ENCODE measurements around the gene LAMTOR4.
A peak's percentile ranks its signal among the peaks of the same experiment; 100 is the strongest.

LAMTOR4 gene

GRCh38 chr7:100154651-100155491, 6.2 kb downstream of the LAMTOR4 start:
- H3K9me3 ChIP-seq (ENCODE audit: control insufficient read depth, insufficient read depth, low read length): no peaks in the 10 kb centered on the region
- peaks cover 18% of the 10 kb centered on the region for H3K36me3 ChIP-seq (ENCODE audit: insufficient read depth, low read length)
- peaks cover 7% of the 10 kb centered on the region; the same call in 1 of the 2 replicates for H3K4me1 ChIP-seq (ENCODE audit: insufficient read depth, low read length)
- H3K9ac ChIP-seq (ENCODE audit: low read depth, low read length): no peak overlapping the region

- H3K36me3 ChIP-seq (ENCODE audit: insufficient read depth, low read length): peaks cover 18% of the 10 kb centered on the region
- no peaks in the 10 kb centered on the region for H3K9me3 ChIP-seq (ENCODE audit: control insufficient read depth, insufficient read depth, low read length)
- H3K9ac ChIP-seq (ENCODE audit: low read depth, low read length): no peak overlapping the region
- H3K4me1 ChIP-seq (ENCODE audit: insufficient read depth, low read length): peaks cover 7% of the 10 kb centered on the region; the same call in 1 of the 2 replicates
Measured at GRCh38 chr7:100155553-100156317, 7.0 kb downstream of the LAMTOR4 start.

DNA sequence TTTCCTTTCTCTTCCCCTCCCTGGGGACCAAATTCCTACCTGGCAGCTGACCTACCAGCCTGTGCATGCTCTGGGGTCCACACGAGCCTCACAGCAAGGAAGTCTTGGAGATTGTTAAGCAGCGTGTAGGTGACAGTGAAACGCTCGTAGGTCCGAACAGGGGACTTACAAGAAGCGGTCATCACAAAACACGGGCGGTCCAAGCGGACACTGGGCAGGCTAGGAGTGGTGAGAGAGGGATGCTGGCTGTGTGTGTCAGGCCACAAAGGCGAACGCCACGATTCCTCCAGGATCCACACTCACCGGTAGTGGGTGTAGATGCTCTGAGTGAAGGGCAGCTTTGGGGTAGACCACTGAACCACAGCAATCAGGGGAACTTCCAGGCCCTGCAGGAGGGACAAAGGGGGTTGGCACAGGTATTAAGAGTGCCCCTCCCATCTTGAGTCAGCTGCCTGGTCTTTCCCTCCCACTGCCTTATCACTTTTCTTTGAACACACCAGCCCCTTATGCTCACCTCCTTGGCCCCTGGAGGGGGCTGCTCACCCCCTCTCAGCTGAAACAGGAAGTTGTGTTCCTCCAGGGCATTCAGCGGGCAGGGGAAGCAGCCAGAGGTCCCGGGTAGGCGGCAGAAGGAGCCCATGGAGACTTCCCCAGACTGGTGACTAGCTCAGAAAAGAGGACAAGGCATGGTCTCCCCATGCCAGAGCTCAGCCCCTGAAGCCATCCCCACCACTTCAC, 7.8 kb downstream of the LAMTOR4 start:
- peaks cover 18% of the 10 kb centered on the region for H3K36me3 ChIP-seq (ENCODE audit: insufficient read depth, low read length)
- peaks cover 7% of the 10 kb centered on the region; the same call in 1 of the 2 replicates for H3K4me1 ChIP-seq (ENCODE audit: insufficient read depth, low read length)
- H3K9me3 ChIP-seq (ENCODE audit: control insufficient read depth, insufficient read depth, low read length): no peaks in the 10 kb centered on the region
- H3K9ac ChIP-seq (ENCODE audit: low read depth, low read length): peak overlapping the region; percentile 96; the same call in 1 of the 2 replicates

DNA sequence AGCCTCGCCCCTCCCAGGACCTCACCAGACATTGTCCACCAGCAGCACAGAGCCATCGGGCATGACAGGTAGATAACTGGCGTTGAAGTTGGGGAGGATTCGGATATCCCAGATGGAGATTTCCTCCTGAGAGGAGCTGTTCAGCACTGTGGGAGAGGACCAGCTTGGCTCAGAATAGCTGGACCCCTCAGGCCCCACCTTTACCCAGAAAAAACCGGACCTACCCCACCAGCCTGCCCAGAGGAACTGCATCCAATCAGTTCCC, 8.3 kb downstream of the LAMTOR4 start:
- Histone ChIP-seq H3K36me3 (ENCODE audit: insufficient read depth, low read length) (peaks cover 17% of the 10 kb centered on the region), H3K4me1 (ENCODE audit: insufficient read depth, low read length) (peaks cover 7% of the 10 kb centered on the region; the same call in 1 of the 2 replicates), H3K9ac (ENCODE audit: low read depth, low read length) (peak overlapping the region; percentile 96), H3K9me3 (ENCODE audit: control insufficient read depth, insufficient read depth, low read length) (no peaks in the 10 kb centered on the region)

DNA sequence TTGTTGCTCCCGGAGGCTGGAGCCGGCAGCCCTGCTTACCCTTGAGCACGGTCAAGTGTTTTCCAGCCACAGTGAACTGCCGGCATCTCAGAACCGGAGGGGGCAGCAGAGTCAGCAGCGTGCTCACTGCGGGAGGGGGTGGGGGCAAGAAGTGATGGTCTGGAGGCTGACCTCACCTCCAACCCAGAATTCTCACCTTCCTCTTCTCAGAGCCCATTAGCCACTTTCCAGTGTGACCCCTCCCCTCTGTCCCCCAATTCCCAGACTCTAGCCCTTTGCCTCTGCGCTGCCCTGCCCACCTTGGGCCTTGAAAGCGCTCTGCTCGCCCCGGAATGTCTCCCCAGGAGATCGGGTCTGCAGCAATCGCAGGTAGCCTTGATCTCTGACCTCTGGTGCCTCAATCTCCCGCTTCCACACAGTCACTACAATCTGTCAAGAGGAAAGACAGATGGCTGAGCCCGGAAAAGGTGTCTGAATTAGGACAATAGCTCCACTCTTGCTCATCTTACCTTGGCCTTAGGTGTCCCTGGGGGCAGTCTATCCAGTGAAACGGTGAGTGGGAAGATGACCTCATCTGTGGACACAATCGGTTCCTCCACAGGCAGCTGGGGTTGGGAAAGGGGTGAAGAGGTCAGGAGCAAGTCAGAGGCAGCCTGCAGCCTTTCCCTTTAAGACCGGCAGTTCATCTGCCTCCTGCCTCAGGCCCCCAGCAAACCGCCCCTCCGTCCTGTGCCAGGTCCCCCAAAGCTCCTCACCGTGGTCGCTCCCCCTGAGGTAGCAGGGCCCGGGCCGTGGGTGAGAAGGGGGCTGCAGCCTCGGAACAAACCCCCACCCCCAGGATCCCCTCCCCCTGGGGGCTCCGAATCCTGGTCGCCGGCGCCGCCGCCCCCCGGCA, 8.9 kb downstream of the LAMTOR4 start:
- H3K9me3 ChIP-seq (ENCODE audit: control insufficient read depth, insufficient read depth, low read length): no peaks in the 10 kb centered on the region
- H3K36me3 ChIP-seq (ENCODE audit: insufficient read depth, low read length): peaks cover 13% of the 10 kb centered on the region
- peaks cover 8% of the 10 kb centered on the region; the same call in 1 of the 2 replicates for H3K4me1 ChIP-seq (ENCODE audit: insufficient read depth, low read length)
- peak overlapping the region; percentile 96 for H3K9ac ChIP-seq (ENCODE audit: low read depth, low read length)

DNA sequence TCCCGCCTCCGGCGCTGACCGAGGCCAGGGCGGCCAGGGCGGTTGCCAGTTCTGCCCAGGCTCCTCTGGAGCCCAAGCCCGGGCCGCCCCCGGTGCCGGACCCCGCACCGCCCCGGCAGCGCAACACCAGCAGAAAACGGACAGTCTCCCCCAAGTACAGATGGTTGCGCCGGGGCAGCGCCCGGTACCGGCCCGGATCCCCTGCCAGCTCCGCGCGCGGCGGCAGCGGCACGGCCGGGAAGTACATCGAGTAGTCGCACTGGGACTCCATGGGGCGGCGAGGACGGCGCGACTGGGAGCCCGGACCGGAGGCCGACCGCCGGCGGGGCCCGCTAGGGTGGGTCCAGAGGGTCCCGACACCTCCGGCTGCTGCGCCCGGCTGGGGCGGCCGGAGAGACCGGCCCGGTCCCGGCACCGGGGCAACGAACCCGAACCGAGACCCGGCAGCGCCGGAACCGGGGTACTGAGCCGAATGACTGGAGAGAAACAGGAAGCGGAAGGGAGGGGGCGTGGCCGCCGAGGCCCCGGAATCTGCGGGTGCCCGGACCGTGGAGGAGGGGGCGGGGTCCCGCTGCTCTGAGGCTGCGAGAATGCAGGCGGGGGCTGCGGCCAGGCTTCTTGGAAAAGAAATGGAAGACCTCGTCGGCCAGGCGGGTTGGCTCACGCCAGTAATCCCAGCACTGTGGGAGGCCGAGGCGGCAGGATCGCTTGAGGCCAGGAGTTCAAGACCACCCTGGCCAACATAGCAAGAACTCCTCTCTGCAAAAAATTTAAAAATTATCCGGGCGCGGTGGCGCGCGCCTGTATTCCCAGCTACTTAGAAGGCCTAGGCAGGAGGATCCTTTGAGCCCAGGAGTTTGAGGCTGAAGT, 9.7 kb downstream of the LAMTOR4 start, which contains the start of gene TRAPPC14:
Gene TRAPPC14 (minus strand): TSS at position 495 of the 870 bp plus-strand sequence. CDS start 224 bp downstream, at position 271.
- Histone ChIP-seq H3K9ac (ENCODE audit: low read depth, low read length) (peak within 1 kb of the TSS; percentile 96), H3K4me1 (ENCODE audit: insufficient read depth, low read length) (peaks cover 16% of the 10 kb centered on the region; the same call in 1 of the 2 replicates), H3K9me3 (ENCODE audit: control insufficient read depth, insufficient read depth, low read length) (no peaks in the 10 kb centered on the region), H3K36me3 (ENCODE audit: insufficient read depth, low read length) (peaks cover 11% of the 10 kb centered on the region)

DNA sequence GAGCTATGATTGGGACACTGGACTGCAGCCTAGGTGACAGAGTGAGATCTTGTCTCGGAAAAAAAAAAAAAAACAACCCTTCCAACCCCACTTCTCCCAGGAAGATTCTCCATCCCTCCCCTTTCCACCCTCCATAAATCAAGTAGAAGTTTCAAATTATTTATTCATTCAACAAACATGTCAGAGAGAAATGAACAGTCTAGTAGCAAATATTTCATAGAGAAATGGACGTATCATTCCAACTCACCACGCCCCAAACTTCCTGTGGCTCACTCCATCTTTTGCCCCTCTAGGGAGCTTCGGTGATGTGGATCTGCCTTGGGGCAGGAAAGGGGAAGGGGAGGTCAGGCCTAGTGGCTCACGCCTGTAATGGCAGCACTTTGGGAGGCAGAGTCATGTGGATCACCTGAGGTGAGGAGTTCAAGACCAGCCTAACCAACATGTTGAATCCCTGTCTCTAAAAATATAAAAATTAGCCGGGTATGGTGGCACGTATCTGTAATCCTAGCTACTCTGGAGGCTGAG, 10.4 kb downstream of the LAMTOR4 start:
- Histone ChIP-seq H3K36me3 (ENCODE audit: insufficient read depth, low read length) (peaks cover 6% of the 10 kb centered on the region), H3K4me1 (ENCODE audit: insufficient read depth, low read length) (peaks cover 18% of the 10 kb centered on the region; the same call in 1 of the 2 replicates), H3K9ac (ENCODE audit: low read depth, low read length) (peak overlapping the region; percentile 96), H3K9me3 (ENCODE audit: control insufficient read depth, insufficient read depth, low read length) (no peaks in the 10 kb centered on the region)

DNA sequence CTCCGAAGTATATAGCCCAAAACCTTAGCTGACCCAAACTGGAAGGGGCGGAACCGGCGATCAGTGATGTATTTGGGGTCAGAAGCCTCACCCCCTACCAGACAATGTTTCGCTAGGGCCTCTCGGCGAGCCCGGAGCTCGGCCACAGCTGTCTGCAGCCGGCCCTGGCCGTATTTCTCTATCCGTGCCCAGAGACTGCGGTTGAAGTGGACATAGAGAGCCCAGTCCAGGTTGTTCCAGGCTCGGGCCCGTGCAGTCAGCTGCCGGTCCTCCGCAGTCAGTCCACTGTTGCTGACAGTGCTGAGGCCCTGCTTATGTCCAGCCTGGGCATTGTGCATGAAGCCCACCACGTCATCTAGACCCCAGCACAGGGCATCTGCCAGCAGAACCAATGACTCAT, 11.3 kb downstream of the LAMTOR4 start:
- H3K9ac ChIP-seq (ENCODE audit: low read depth, low read length): no peak overlapping the region
- peaks cover 6% of the 10 kb centered on the region for H3K36me3 ChIP-seq (ENCODE audit: insufficient read depth, low read length)

GRCh38 chr7:100163006-100163531, 14.4 kb downstream of the LAMTOR4 start:
- no peak overlapping the region for H3K9ac ChIP-seq (ENCODE audit: low read depth, low read length)

More for the DNA sequence above, 11.3 kb downstream of the LAMTOR4 start:
- Histone ChIP-seq H3K4me1 (ENCODE audit: insufficient read depth, low read length) (peaks cover 18% of the 10 kb centered on the region; the same call in 1 of the 2 replicates), H3K9me3 (ENCODE audit: control insufficient read depth, insufficient read depth, low read length) (no peaks in the 10 kb centered on the region)

DNA sequence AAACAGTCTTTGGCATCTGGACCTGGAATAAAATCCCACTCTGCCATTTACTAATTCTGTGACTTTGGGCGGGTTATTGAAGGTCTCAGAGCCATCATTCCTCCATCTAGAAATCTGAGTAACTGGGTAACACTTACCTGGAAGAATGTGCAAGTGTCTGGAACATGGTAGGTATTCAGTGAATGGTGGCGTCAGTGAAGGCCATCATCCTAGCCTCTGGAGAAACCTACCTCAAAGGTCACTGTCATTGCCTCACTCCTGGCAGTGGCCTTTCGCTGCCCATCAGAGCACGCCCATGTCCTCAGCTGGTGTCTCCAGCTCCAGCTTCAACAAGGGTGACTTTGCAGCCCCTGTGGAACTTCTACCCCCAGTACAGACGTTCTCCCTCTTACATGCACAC, 15.2 kb downstream of the LAMTOR4 start:
- Histone ChIP-seq H3K9me3 (ENCODE audit: control insufficient read depth, insufficient read depth, low read length) (no peaks in the 10 kb centered on the region), H3K9ac (ENCODE audit: low read depth, low read length) (no peak overlapping the region), H3K4me1 (ENCODE audit: insufficient read depth, low read length) (peaks cover 20% of the 10 kb centered on the region), H3K36me3 (ENCODE audit: insufficient read depth, low read length) (no peaks in the 10 kb centered on the region)

More at GRCh38 chr7:100163006-100163531, 14.4 kb downstream of the LAMTOR4 start:
- no peaks in the 10 kb centered on the region for H3K36me3 ChIP-seq (ENCODE audit: insufficient read depth, low read length)
- H3K4me1 ChIP-seq (ENCODE audit: insufficient read depth, low read length): peaks cover 20% of the 10 kb centered on the region
- H3K9me3 ChIP-seq (ENCODE audit: control insufficient read depth, insufficient read depth, low read length): no peaks in the 10 kb centered on the region

DNA sequence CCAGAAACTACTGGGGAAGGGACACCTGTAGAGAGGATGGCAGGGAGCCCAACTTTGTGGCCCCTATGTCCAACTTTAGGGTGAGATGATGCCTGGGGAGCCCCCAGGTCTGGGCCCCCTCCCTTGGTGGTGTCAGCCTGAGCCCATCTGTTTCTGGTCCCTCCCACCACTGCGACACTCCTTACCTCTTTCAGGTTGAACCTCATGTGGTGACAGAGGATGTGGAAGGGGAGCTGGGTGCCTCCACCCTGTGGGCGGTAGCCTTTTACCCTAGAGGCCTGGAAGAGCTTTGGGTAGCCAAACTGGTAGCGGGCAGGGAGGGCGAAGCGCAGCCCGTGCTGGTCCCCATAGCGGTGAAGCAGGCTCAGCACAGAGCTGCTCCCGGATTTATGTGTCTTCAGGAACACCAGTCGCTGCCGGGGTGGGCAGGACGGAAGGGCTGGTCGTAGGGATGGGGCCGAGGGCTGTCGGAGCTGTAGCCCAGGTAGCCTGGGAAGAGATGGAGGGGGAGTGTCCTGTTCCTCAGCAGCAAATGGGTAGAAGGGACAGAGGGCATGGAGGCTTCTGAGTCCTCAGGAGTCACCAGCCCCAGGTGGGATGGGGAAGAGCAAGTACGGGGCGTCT, 17.7 kb downstream of the LAMTOR4 start:
- H3K9ac ChIP-seq (ENCODE audit: low read depth, low read length): no peak overlapping the region
- no peaks in the 10 kb centered on the region for H3K36me3 ChIP-seq (ENCODE audit: insufficient read depth, low read length)
- H3K9me3 ChIP-seq (ENCODE audit: control insufficient read depth, insufficient read depth, low read length): no peaks in the 10 kb centered on the region
- H3K4me1 ChIP-seq (ENCODE audit: insufficient read depth, low read length): peaks cover 25% of the 10 kb centered on the region
